Right renal pelvis (tissue), 4 donors: ENCODE measurements around the gene ZNF189. TPM values are rescaled to one million over a fixed set of nuclear protein-coding genes. Genes with fewer than 3 reads are reported as not detected.
"Not testable (repeated sequence)": the region's sequence is repeated elsewhere in the genome, so short reads cannot be mapped to it uniquely, and the experiment has no call there.

Experiments
- DNase-seq, 4 donors: peaks; one replicate each; pipeline ENCODE4 v3.0.0-alpha.2; 2013; ENCODE audit warnings: low read depth in 4 of 4, low spot score in 3 of 4, missing footprints in 1 of 4
- polyA plus RNA-seq, 4 donors: library from polyadenylated mRNA; unstranded; fragments of 120-200 nt; gene quantifications; one replicate each; pipeline ENCODE4 v1.2.1, GENCODE V29; 2013; ENCODE audit not compliant: insufficient read length in 4 of 4

ZNF189 gene
- polyA plus RNA-seq, 4 donors, result 39.1 to 49.7 (median 45.9) TPM

GRCh38 chr9:101376111-101376848 is 22.4 kb upstream of the ZNF189 start:
- DNase-seq, result no peak

- DNase-seq, result no peak
Measured at GRCh38 chr9:101380295-101380694, 18.4 kb upstream of the ZNF189 start.

GRCh38 chr9:101381118-101381517 is 17.5 kb upstream of the ZNF189 start:
- DNase-seq, result no peak

GRCh38 chr9:101381833-101382342 is 16.8 kb upstream of the ZNF189 start:
- DNase-seq, result no peak

GRCh38 chr9:101383361-101383760 is 15.3 kb upstream of the ZNF189 start:
- no peak for DNase-seq

- DNase-seq, result not testable (repeated sequence)
Measured at GRCh38 chr9:101384873-101385536, 13.6 kb upstream of the ZNF189 start, which contains the start of gene BAAT. BAAT (minus strand) TSS chr9:101385006; CDS start chr9:101371404, 13,602 bp downstream.

- no peak for DNase-seq
Measured at GRCh38 chr9:101387871-101388506, 10.7 kb upstream of the ZNF189 start.

- DNase-seq, result no peak
Measured at GRCh38 chr9:101388507-101388993, 10.1 kb upstream of the ZNF189 start.

- no peak for DNase-seq
Measured at GRCh38 chr9:101393135-101393534, 5.5 kb upstream of the ZNF189 start.

GRCh38 chr9:101394687-101395086 is 4.0 kb upstream of the ZNF189 start:
- no peak for DNase-seq

- no peak for DNase-seq
Measured at GRCh38 chr9:101397746-101398067, 944 bp upstream of the ZNF189 start.

- DNase-seq, result peak in 2 of 4 donors; percentile 27 to 28
Measured at GRCh38 chr9:101398930-101399642, 435 bp downstream of the ZNF189 start.

- no peak for DNase-seq
Measured at GRCh38 chr9:101399643-101399970, 956 bp downstream of the ZNF189 start.

GRCh38 chr9:101400120-101400519 is 1.5 kb downstream of the ZNF189 start:
- no peak for DNase-seq

- DNase-seq, result no peak
Measured at GRCh38 chr9:101403516-101404285, 5.0 kb downstream of the ZNF189 start.

- no peak for DNase-seq
Measured at GRCh38 chr9:101408374-101409078, 9.9 kb downstream of the ZNF189 start.

GRCh38 chr9:101409079-101409477 is 10.4 kb downstream of the ZNF189 start:
- no peak for DNase-seq

- DNase-seq, result no peak
Measured at GRCh38 chr9:101414839-101415238, 16.2 kb downstream of the ZNF189 start.

GRCh38 chr9:101415578-101415977 is 16.9 kb downstream of the ZNF189 start:
- no peak for DNase-seq
